GM10266 (cell line): Measurements from ENCODE around the gene INSL3.

Experiments used
- DNase-seq: peaks from one replicate; pipeline ENCODE4 v3.0.0; 2012; ENCODE audit errors: extremely low spot score
- CTCF ChIP-seq: IDR thresholded peaks from 2 replicates; pipeline ENCODE4 v1.5.1; 2012; ENCODE audit warnings: mild to moderate bottlenecking, low read depth; ENCODE audit not compliant: control insufficient read depth, insufficient read depth; ENCODE audit errors: missing control alignments

The INSL3 gene

GRCh38 chr19:17796013-17796837 lies 25.1 kb downstream of the INSL3 start:
- TF ChIP-seq CTCF = no peak
- no peak for DNase-seq

GRCh38 chr19:17795495-17795856 lies 25.8 kb downstream of the INSL3 start:
- DNase-seq = no peak
- no peak for TF ChIP-seq CTCF

GRCh38 chr19:17794731-17795494 lies 26.4 kb downstream of the INSL3 start, which contains the start of gene B3GNT3:
Gene B3GNT3, plus strand, starts transcription at chr19:17795138. Its CDS starts 12,670 bp downstream, at chr19:17807808.
- no peak for TF ChIP-seq CTCF
- no peak for DNase-seq

GRCh38 chr19:17794412-17794730 lies 26.9 kb downstream of the INSL3 start:
- DNase-seq = no peak
- TF ChIP-seq CTCF = no peak

GRCh38 chr19:17790059-17790780 lies 31.1 kb downstream of the INSL3 start:
- DNase-seq = no peak
- no peak for TF ChIP-seq CTCF

- no peak for TF ChIP-seq CTCF
- no peak for DNase-seq
Measured at GRCh38 chr19:17788632-17789031, 32.7 kb downstream of the INSL3 start.
